Measurements from ENCODE around the gene RNF208. TPM values are rescaled to one million over a fixed set of nuclear protein-coding genes. Genes with fewer than 3 reads are reported as not detected.
"Not testable (repeated sequence)": the region's sequence is repeated elsewhere in the genome, so short reads cannot be mapped to it uniquely, and the experiment has no call there.

Gene RNF208
- total and polyA plus RNA-seq, 2 donors, result 8.1 TPM; not detected in 1

DNA sequence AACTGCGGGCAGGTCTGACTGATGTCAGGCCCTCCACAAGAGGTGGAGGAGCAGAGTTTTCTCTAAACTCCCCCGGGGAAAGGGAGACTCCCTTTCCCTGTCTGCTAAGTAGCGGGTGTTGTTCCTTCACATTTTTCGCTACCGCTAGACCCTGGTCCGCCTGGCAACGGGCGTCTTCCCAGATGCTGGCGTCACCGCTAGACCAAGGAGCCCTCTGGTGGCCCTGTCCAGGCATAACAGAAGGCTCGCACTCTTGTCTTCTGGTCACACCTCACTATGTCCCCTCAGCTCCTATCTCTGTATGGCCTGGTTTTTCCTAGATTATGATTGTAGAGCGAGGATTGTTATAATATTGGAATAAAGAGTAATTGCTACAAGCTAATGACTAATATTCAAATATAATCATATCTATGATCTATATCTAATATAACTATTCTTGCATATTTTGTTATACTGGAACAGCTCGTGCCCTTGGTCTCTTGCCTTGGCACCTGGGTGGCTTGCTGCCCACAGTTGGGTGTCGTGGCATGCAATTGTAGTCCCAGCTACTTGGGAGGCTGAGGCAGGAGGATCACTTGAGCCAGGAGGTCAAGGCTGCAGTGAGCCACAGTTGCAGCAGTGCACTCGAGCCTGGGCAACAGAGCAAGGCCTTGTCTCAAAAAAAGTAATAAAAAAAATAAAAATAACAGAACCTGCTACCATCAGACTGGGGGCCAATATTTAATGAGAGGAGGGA lies 40.3 kb upstream of the RNF208 start:
- WGBS, result 39% methylated on average over 15 of the region's 15 CpGs

DNA sequence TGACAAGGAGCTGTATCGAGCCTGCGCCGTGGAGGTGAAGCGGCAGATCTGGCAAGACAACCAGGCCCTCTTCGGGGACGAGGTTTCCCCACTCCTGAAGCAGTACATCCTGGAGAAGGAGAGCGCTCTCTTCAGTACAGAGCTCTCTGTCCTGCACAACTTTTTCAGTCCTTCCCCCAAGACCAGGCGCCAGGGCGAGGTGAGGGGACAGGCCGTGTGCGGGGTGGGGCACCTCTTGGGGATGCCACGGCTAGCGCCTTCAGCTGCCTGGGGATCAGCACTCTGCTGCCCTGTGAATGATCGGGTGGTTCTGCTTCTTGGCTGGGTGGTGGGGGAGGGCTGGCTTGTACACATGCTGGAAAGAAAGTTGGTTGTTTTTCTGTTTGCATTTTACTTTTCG lies 34.8 kb upstream of the RNF208 start:
- 95% methylated on average over 15 of the region's 15 CpGs for WGBS
- DNase-seq (ENCODE audit: extremely low spot score), result no peak
- Histone ChIP-seq H3K36me3 (ENCODE audit: insufficient read depth) (no peaks in the 10 kb centered on the region), H3K4me1 (ENCODE audit: insufficient read depth) (no peaks in the 10 kb centered on the region), H3K27ac (ENCODE audit: low read depth) (no peak overlapping the region), H3K4me3 (ENCODE audit: low read depth, low read length) (no peak overlapping the region)

More for the DNA sequence above, 40.3 kb upstream of the RNF208 start:
- H3K36me3 ChIP-seq (ENCODE audit: insufficient read depth); H3K4me1 ChIP-seq (ENCODE audit: insufficient read depth); DNase-seq (ENCODE audit: extremely low spot score); H3K27ac ChIP-seq (ENCODE audit: low read depth); H3K4me3 ChIP-seq (ENCODE audit: low read depth, low read length): not testable (repeated sequence)

DNA sequence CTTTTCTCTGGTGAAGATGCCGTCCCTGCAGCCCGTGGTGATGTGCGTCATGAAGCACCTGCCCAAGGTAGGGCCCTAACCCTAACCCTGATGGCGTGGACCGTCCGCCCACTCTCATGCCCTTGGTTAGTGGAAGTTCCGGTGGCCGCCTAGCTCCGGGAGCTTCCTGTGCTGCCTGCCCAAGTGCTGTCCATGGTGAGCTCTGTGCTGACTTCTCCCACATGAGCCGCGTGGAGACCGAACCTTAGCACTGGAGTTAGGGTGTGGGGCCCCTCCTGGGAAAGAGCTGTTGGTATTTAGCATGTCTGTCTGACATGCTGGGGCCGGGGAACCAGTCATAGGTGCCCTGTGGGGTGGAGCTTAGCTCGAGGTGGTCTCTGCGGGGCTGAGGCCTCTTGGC lies 34.3 kb upstream of the RNF208 start:
- no peaks in the 10 kb centered on the region for H3K4me1 ChIP-seq (ENCODE audit: insufficient read depth)
- no peak for DNase-seq (ENCODE audit: extremely low spot score)
- H3K4me3 ChIP-seq (ENCODE audit: low read depth, low read length), result peak overlapping the region; percentile 98
- H3K27ac ChIP-seq (ENCODE audit: low read depth), result no peak overlapping the region
- no peaks in the 10 kb centered on the region for H3K36me3 ChIP-seq (ENCODE audit: insufficient read depth)
- 84% methylated on average over 15 of the region's 15 CpGs for WGBS

- Histone ChIP-seq H3K36me3 (ENCODE audit: insufficient read depth) (no peaks in the 10 kb centered on the region), H3K27ac (ENCODE audit: low read depth) (peak overlapping the region; percentile 70), H3K4me3 (ENCODE audit: low read depth, low read length) (peak overlapping the region; percentile 98), H3K4me1 (ENCODE audit: insufficient read depth) (no peaks in the 10 kb centered on the region)
- WGBS, result 2% methylated on average over 51 of the region's 51 CpGs
- no peak for DNase-seq (ENCODE audit: extremely low spot score)
These were observed 33.5 kb upstream of the RNF208 start for GRCh38 chr9:137255448-137256114.

- H3K36me3 ChIP-seq (ENCODE audit: insufficient read depth), result no peaks in the 10 kb centered on the region
- H3K4me1 ChIP-seq (ENCODE audit: insufficient read depth), result no peaks in the 10 kb centered on the region
- under 1% methylated on average over 105 of the region's 105 CpGs for WGBS
- peak within 1 kb of the TSS; percentile 98 for H3K4me3 ChIP-seq (ENCODE audit: low read depth, low read length)
- H3K27ac ChIP-seq (ENCODE audit: low read depth), result peak within 1 kb of the TSS; percentile 70
- peak; percentile 63 for DNase-seq (ENCODE audit: extremely low spot score)
These were observed 32.8 kb upstream of the RNF208 start, which contains the start of gene NELFB for GRCh38 chr9:137254624-137255447. NELFB (plus strand) TSS chr9:137255327.

- H3K4me3 ChIP-seq (ENCODE audit: low read depth, low read length), result peak overlapping the region; percentile 98
- H3K4me1 ChIP-seq (ENCODE audit: insufficient read depth), result no peaks in the 10 kb centered on the region
- no peaks in the 10 kb centered on the region for H3K36me3 ChIP-seq (ENCODE audit: insufficient read depth)
- H3K27ac ChIP-seq (ENCODE audit: low read depth), result no peak overlapping the region
- 62% methylated on average over 21 of the region's 21 CpGs for WGBS
- DNase-seq (ENCODE audit: extremely low spot score), result no peak
These were observed 31.9 kb upstream of the RNF208 start for GRCh38 chr9:137253717-137254623.

GRCh38 chr9:137252555-137253506 lies 30.8 kb upstream of the RNF208 start:
- Histone ChIP-seq H3K36me3 (ENCODE audit: insufficient read depth) (no peaks in the 10 kb centered on the region), H3K27ac (ENCODE audit: low read depth) (no peak overlapping the region), H3K4me1 (ENCODE audit: insufficient read depth) (no peaks in the 10 kb centered on the region), H3K4me3 (ENCODE audit: low read depth, low read length) (no peak overlapping the region)
- WGBS, result 84% methylated on average over 35 of the region's 35 CpGs
- DNase-seq (ENCODE audit: extremely low spot score), result no peak

DNA sequence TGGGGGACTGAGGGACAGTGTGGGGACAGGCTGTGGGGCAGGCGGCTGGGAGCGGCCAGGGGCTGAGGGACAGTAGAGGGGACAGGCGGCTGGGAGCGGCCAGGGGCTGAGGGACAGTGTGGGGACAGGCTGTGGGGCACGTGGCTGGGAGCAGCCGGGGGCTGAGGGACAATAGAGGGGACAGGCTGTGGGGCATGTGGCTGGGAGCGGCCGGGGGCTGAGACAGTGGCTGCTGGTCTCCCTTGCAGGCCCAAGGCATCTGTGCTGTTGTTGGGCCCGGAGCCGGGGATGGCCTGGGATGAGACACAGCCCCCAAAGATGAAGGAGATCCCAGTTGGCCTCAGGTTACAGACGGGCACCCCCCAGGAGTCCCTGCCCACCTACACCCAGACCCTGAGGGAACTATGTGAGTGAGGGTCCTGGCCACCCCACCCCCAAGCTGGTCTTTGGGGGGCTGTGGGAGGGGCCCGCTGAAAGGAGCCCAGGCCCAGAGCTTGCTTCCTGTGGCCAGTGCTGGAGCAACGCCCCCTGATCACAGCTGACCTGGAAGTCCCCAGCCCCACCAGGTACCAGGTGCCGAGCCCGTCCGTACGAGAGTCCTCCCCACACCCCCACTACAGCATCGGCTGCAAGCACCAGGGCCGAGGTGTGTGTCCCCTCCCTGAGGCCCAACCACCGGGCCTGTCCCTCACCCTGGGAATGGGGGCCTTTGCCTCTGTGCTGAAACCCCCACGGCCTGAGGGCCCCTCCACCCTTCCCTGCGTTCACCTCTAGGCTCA lies 29.6 kb upstream of the RNF208 start:
- no peaks in the 10 kb centered on the region for H3K36me3 ChIP-seq (ENCODE audit: insufficient read depth)
- H3K4me3 ChIP-seq (ENCODE audit: low read depth, low read length), result no peak overlapping the region
- no peaks in the 10 kb centered on the region for H3K4me1 ChIP-seq (ENCODE audit: insufficient read depth)
- no peak for DNase-seq (ENCODE audit: extremely low spot score)
- no peak overlapping the region for H3K27ac ChIP-seq (ENCODE audit: low read depth)
- WGBS, result 84% methylated on average over 22 of the region's 22 CpGs

- WGBS, result 65% methylated on average over 4 of the region's 4 CpGs
- Histone ChIP-seq H3K36me3 (ENCODE audit: insufficient read depth) (no peaks in the 10 kb centered on the region), H3K4me3 (ENCODE audit: low read depth, low read length) (no peak within 1 kb of the TSS), H3K4me1 (ENCODE audit: insufficient read depth) (no peaks in the 10 kb centered on the region), H3K27ac (ENCODE audit: low read depth) (no peak within 1 kb of the TSS)
- DNase-seq (ENCODE audit: extremely low spot score), result no peak
These were observed 29.1 kb upstream of the RNF208 start, which contains the start of gene STPG3 for GRCh38 chr9:137251194-137251461. STPG3 (plus strand) TSS chr9:137251286; CDS start chr9:137251287, 1 bp downstream.

DNA sequence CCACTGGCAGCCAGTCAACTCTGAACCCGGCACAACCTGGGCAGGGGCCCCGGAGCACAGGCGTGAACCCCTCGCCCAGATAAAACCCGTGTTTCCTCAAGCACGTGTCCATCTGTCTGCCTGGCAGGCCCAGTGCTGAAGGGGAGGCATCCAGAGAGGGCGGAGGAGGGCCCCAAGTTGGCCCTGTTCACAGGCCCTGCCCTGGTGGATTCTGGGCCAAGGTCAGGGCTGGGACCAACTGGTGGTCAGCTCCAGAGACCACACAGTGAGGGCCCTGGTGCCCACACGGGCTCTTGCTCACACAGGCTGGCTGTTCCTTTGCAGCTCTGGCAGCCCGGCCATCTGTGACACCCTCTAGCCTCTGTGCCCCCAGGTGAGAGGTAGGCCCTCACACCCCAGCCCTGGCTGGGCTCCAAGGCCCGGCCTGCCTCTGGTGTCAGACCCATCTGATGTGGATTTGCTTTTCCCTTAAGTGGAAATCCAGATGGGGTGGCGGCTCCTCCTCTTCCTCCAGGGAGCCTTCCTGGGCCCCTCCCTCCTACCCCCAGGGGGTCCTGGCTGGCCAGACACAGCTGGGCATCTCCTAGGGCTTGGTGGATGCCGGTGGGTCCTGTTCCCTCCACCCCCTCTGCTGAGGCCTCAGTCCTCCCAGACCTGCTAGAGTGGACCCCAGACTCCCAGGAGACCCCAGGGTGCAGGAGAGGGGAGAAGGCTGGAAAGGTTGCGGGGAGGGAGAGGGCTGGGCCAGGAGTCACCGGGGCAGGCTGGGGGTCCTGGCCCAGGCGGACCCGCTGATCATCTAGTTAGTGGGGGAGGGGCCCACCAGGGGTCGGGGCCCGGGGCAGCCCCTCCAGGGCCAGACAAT lies 28.5 kb upstream of the RNF208 start:
- Histone ChIP-seq H3K36me3 (ENCODE audit: insufficient read depth) (no peaks in the 10 kb centered on the region), H3K4me3 (ENCODE audit: low read depth, low read length) (no peak overlapping the region), H3K27ac (ENCODE audit: low read depth) (no peak overlapping the region), H3K4me1 (ENCODE audit: insufficient read depth) (no peaks in the 10 kb centered on the region)
- 60% methylated on average over 18 of the region's 18 CpGs for WGBS
- no peak for DNase-seq (ENCODE audit: extremely low spot score)

DNA sequence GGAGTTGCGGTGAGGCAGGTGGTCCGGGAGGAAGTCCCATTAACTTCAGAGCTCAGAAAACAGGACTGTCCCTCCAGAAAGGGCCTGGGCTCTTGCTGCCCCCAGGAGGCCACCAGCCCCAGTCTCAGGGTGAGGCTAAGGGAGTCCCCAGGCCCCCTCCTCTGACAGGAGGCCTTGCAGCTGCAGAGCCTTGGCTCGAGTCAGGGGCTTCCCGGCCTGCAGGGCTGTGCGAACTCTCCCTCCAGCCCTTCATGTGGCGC lies 25.8 kb upstream of the RNF208 start:
- DNase-seq (ENCODE audit: extremely low spot score), result no peak
- H3K36me3 ChIP-seq (ENCODE audit: insufficient read depth), result no peaks in the 10 kb centered on the region
- WGBS, result 62% methylated on average over 6 of the region's 6 CpGs
- no peaks in the 10 kb centered on the region for H3K4me1 ChIP-seq (ENCODE audit: insufficient read depth)
- no peak overlapping the region for H3K4me3 ChIP-seq (ENCODE audit: low read depth, low read length)
- no peak overlapping the region for H3K27ac ChIP-seq (ENCODE audit: low read depth)

Data from urinary bladder (tissue), 4 donors.